Stimulated activated naive CD8-positive, alpha-beta T cell treated with anti-CD3 and anti-CD28 coated beads, Interleukin-15, Interleukin-2, amounts not matched to agents 100 U/mL and 50 U/mL, for 24 hours (primary cell): ENCODE measurements around the gene SLC22A7.
A peak's percentile ranks its signal among the peaks of the same experiment; 100 is the strongest.

Source experiments
- ATAC-seq: fragments of 150-1000 bp; cut with Tn5 transposase; one replicate; pipeline ENCODE4 v1.10.0; 2021
- DNase-seq: peaks from one replicate; pipeline ENCODE4 v3.0.0; 2021

Gene SLC22A7, protein sequence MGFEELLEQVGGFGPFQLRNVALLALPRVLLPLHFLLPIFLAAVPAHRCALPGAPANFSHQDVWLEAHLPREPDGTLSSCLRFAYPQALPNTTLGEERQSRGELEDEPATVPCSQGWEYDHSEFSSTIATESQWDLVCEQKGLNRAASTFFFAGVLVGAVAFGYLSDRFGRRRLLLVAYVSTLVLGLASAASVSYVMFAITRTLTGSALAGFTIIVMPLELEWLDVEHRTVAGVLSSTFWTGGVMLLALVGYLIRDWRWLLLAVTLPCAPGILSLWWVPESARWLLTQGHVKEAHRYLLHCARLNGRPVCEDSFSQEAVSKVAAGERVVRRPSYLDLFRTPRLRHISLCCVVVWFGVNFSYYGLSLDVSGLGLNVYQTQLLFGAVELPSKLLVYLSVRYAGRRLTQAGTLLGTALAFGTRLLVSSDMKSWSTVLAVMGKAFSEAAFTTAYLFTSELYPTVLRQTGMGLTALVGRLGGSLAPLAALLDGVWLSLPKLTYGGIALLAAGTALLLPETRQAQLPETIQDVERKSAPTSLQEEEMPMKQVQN

DNA sequence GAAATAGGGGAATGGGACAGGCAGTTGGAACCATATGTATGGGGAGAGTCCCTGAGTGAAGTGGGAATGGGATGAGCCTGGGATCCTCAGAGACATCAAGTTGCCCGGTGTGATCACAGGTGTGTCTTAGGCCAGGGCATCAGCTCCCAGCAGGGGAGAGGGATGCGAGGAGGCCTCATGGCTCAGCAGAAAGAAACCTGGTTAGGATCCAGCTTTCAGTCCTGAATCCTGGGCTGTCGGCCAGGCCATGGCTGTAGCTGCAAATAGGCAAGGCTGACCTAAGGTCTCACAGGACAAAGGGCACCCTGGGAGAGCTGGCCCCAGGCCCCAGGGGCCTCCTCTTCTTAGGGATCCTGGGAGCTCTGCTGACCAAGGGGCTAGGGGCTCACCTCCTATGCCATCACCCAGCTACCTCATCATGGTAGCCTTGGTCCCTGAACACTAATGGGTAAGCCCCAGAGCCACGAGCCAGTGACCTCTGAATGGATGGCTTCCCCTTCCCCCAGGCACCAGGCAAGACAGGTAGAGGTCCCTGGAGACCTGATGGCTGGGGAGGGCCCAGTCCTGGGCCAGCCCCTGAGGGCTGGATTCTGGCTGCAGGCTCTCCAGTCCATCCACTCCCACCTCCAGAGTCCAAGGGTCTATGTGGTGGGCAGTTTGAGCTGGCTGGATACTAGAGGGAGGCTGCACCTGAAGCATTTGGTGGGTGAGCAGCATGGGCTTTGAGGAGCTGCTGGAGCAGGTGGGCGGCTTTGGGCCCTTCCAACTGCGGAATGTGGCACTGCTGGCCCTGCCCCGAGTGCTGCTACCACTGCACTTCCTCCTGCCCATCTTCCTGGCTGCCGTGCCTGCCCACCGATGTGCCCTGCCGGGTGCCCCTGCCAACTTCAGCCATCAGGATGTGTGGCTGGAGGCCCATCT lies at the start of gene SLC22A7:
Gene SLC22A7 (plus strand): TSS at position 617 of the 921 bp plus-strand sequence. CDS start 99 bp downstream, at position 716.
- DNase-seq (no peak), ATAC-seq (no peak)

- ATAC-seq (no peak), DNase-seq (no peak)
Measured at GRCh38 chr6:43248791-43249190, 49.3 kb upstream of the SLC22A7 start.

DNA sequence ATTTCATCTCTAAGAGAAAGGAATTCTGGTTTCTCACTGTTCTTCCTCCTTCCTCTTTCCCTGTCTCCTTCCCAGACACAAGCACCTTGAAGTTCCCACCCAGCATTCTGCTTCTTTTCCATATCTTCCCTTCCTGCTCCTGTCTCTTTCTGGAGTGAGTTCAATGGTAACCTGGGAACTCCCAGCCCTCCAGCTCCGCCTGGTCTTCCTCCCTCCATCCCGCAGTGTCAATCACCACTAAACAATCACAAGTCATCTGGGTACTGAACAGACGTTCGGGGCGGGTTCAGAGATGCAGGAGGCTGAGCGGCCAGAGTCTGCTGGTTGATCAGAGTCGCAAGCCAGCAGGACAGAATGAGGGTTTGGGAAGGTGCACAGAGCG lies 47.1 kb upstream of the SLC22A7 start:
- ATAC-seq: no peak
- peak; percentile 34 for DNase-seq

- ATAC-seq: no peak
- DNase-seq: no peak
Measured at GRCh38 chr6:43253401-43253800, 44.7 kb upstream of the SLC22A7 start.

DNA sequence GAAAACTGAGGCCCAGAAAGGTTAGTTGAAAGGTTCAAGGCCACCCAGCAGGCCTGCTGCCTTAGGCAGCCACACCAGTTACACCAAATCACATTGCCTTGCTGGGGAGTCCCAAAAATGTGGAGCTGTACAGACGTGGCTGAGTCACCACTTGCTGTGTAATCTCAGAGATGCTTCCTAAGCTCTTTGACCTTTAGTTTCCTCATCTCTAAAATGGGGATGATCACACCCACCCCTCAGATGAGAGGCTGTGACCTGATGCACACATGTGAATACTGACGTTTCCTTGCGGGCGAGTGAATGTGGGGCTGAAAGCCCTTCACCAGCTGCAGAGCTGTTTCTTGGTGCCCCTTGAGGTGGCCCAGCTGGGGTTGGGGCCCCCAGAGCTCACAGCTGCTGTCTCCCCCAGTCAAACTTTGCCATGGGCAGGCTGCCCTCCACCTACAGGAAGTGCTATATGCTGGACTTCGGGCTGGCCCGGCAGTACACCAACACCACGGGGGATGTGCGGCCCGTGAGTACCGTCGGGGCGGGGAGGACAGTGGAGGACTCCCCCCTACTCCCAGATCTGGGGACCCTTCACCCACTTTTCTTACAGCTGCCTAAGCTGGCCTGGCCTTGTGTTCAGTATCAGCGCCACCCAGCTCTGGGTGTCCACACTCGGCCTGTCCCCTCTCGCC lies 43.8 kb upstream of the SLC22A7 start:
- DNase-seq: peak; percentile 37
- peak; percentile 80 for ATAC-seq

DNA sequence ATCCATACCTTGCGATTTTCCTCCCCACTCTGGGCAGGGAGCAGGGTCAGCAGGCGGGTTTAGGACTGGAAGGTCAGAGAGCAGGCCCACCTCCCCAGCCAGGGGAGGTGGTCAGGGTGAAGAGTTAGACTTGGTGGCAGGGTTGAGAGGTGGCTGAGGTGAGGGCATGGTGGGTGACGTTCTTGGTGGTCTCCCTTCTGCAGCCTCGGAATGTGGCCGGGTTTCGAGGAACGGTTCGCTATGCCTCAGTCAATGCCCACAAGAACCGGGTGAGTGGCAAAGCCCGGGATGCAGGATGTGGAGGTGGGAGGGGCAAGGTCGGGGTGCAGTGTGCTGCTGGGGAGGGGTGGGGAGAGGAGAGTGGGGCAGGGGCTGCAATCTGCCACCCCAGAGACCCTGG lies 43.2 kb upstream of the SLC22A7 start:
- DNase-seq (no peak), ATAC-seq (no peak)

- no peak for ATAC-seq
- no peak for DNase-seq
Measured at GRCh38 chr6:43255408-43256054, 42.5 kb upstream of the SLC22A7 start.

DNA sequence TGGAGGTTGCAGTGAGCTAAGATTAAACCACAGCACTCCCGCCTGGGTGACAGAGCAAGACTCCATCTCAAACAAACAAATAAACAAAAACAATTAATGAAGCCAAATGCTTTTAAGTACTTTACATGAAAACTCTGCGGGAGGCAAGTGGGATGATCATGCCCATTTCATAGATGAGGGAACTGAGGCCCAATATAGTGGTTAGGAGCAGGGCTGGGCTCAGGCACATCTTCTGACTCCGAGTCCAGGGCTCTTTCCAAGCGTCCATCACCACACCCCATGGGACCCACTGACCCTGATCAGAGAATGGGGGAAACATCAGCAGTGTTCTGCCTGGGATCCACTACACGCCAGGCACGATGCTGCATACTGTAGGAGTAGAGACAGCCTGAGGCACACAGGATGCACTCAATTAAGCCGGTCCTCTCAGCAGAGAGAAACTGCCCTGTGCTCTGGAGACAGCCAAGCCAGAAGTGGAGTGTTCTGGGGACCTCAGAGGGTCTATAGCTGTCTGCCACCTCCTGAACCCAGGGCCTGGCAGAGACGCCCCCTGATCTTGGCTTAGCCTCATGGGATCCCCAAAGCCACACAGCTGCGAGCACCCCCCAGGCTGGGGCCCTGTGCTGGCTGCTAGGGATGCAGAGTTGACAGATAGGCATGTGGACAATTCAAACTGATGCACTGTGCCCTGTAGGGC lies 41.2 kb upstream of the SLC22A7 start:
- peak; percentile 2 for ATAC-seq
- no peak for DNase-seq

DNA sequence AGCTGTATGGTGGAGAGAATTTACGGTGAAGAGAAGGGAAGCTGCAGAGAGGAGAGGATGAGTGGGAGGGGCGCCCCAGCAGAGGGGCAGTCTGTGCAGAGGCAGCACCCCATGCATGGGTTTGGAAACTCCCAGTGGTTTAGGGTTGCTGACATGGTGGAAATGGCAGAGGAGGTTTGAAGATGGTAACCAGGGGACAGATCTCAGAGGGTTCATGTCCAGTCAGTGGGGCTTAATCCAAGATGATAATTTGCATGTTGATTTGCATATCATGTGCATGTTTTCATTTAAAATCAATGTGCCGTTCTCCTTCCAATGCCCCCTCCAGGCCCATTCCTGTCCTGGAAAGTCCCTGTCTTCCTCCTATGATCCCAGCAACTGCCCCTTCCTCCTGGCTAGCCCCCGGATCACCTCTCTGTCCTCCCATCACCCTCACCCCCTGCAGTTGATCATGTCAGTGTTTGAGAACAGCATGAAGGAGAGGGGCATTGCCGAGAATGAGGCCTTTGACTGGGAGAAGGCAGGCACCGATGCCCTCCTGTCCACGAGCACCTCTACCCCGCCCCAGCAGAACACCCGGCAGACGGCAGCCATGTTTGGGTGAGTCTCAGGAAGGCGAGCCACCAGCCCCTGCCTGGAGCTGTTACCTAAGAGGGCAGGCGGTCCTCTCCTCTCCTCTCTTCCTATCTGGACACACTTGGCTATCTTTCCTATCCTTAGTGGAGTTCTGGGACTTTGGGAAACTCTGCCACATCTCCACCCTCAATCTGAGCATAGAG lies 40.5 kb upstream of the SLC22A7 start:
- ATAC-seq: peak; percentile 59
- peak; percentile 33 for DNase-seq

GRCh38 chr6:43258180-43258579 lies 39.9 kb upstream of the SLC22A7 start:
- no peak for DNase-seq
- no peak for ATAC-seq

- ATAC-seq (no peak), DNase-seq (no peak)
Measured at GRCh38 chr6:43258807-43259686, 39.0 kb upstream of the SLC22A7 start.

DNA sequence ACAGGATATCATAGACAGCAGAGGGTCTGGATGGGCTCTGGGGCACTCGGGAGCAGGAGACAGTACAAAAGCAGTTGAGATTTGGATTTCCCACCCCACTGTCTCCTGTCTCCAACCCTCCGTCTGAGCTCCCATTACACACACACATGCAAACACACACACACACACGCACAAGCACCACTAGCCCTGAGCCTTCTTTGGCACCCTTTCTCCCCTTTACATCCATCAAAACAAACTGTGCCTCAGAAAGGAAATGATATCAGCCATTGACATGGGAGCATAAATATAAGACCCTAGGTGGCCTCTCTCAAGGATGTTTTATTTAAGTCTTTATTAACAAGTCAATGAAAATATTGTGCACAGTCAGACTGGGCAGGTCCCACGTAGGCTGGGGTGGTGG lies 37.3 kb upstream of the SLC22A7 start:
- no peak for ATAC-seq

DNA sequence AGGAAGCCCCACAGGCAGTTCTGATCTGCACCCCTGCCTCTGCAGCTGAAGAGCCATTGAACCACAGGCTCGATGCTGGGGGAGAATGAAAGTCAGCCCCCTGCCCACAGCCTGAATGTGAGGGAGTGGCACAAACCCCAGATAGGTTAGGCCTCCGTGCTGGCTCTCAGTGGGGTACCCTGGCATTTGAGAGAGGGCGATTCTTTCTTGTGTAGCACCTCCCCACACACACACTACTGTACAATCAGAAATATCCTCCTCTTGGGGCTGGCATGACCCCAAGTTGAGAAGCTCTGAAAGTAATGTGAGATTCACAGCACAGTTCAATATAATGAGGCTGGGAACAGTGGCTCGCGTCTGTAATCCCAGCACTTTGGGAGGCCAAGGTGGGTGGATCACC lies 36.9 kb upstream of the SLC22A7 start:
- no peak for ATAC-seq
- no peak for DNase-seq

More for the DNA sequence above, 37.3 kb upstream of the SLC22A7 start:
- DNase-seq: no peak

DNA sequence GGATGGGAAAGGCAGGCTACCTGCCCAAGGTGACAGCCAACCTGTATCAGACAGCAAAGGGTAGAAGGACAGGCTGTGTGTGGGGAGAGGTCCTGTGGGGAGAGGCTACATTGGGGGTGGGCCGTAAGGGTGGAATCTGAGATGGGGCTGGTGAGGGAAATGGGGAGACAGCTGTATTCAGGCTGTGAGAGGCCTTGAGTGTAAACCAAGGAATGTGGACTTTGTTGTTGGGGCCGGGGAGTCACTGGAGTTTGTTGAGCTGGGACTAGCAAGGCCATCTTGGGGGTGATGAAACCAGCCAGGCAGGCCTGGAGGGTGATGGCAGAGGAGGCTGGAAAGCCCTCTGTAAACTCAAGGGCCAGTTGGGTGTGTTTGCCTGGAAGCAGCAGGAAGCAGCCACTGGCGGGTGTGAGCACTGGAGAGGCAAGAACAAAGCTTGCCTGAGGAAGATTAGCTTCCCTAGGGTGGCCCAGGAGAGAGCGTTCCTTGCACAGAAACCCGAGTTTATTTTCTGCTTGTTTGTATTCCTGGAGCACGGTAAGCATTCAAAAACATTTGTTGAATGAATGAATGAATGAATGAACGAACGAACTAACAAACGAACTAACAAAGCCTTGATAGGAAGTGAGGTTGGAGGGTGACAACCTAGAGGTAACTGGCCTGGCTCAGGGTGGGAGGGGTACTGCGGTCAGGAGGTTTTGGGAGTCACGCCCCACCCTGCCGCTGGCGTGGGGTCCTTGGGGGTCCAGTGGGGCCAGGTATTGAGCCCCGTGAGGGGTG lies 35.9 kb upstream of the SLC22A7 start:
- ATAC-seq: no peak

DNA sequence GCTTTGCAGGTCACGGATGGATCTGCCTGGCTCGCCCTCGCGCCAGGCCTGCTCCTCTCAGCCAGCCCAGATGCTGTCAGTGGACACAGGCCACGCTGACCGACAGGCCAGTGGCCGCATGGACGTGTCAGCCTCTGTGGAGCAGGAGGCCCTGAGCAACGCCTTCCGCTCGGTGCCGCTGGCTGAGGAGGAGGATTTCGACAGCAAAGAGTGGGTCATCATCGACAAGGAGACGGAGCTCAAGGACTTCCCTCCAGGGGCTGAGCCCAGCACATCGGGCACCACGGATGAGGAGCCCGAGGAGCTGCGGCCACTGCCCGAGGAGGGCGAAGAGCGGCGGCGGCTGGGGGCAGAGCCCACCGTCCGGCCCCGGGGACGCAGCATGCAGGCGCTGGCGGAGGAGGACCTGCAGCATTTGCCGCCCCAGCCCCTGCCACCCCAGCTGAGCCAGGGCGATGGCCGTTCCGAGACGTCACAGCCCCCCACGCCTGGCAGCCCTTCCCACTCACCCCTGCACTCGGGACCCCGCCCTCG lies 35.2 kb upstream of the SLC22A7 start:
- DNase-seq: no peak

More for the DNA sequence above, 35.9 kb upstream of the SLC22A7 start:
- no peak for DNase-seq

DNA sequence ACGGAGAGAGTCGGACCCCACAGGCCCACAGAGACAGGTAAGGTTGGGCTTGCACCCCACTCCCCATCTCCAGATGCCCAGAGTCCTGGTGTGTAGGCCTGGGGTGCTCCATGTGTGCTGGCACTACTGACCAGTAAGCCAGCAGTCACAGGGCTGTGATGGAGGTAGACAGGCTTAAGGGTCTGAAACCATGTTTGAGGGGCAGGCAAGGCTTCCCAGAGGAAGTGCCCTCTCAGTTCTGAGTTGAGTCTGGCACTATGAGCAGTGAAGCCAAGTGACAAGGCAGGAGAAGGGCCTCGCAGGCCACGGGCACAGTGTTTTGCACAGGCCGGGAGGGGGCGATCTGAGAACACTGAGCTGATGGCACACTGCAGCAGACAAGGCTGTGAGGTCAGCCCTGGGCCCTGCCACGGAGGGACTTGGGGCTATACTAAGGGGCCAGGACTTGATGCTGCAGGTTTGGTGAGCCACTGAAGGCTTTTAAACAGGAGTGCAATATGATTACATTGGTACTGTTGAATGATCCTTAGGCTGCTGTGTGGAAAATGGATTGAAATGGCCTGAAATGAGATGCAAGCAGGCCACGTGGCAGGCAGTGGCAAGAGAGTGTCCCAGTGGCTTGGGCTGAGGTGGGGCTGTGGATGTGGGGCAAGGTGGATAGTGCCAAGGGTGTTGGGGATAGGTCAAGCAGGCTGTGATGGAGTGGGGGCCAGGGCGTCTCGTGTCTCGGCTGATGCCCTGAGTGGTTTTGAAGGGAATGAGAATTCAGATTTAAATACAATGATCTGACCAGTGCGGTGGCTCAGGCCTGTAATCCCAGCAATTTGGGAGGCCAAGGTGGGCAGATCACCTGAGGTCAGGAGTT lies 34.5 kb upstream of the SLC22A7 start:
- DNase-seq (peak; percentile 83), ATAC-seq (peak; percentile 85)

More for the DNA sequence above, 35.2 kb upstream of the SLC22A7 start:
- no peak for ATAC-seq

GRCh38 chr6:43264599-43265145 lies 33.4 kb upstream of the SLC22A7 start:
- ATAC-seq (no peak), DNase-seq (no peak)
